ENCODE results near the gene DNAL4. TPM values are rescaled to one million over a fixed set of nuclear protein-coding genes. Genes with fewer than 3 reads are reported as not detected.

The DNAL4 gene
- total RNA-seq, 1 experiment from 2014 or later = 8.3 TPM

- Mint-ChIP-seq H3K4me1 (no peaks in the 10 kb centered on the region), H3K27ac (no peak overlapping the region), H3K36me3 (ENCODE audit: insufficient read depth in 1 of 3, low read depth in 3 of 3) (peaks cover 13 to 60% (median 24%) of the 10 kb centered on the region in 3 experiments), H3K27me3 (ENCODE audit: low read depth) (no peaks in the 10 kb centered on the region; the same call in 1 of the 2 replicates), H3K9me3 (no peaks in the 10 kb centered on the region), H3K4me3 (no peak overlapping the region)
- DNase-seq = no peak
- Histone ChIP-seq H2AK5ac (ENCODE audit: insufficient read length, low read length) (no peak overlapping the region), H2BK120ac (ENCODE audit: low read depth, low read length, poor library complexity, severe bottlenecking) (no peak overlapping the region), H3K56ac (ENCODE audit: insufficient read length, low read depth, low read length) (no peak overlapping the region), H3K14ac (ENCODE audit: insufficient read depth, low read length) (no peak overlapping the region), H2AFZ (ENCODE audit: low read length) (no peak overlapping the region), H3K4ac (ENCODE audit: low read depth, low read length) (no peak overlapping the region), H3K4me1 (ENCODE audit: insufficient read depth, low read length) (no peaks in the 10 kb centered on the region), H3K9me3 (ENCODE audit: control insufficient read depth, low read depth, low read length) (no peaks in the 10 kb centered on the region), H4K20me1 (ENCODE audit: control insufficient read depth, insufficient read depth, insufficient read length) (no peaks in the 10 kb centered on the region), H3K79me2 (ENCODE audit: insufficient read depth, low read length) (no peaks in the 10 kb centered on the region), H2BK5ac (ENCODE audit: insufficient read length, low read length) (no peak overlapping the region), H3K18ac (ENCODE audit: insufficient read length, low read depth, low read length) (no peak overlapping the region), H2BK20ac (ENCODE audit: low read depth, low read length, poor library complexity, severe bottlenecking) (no peak overlapping the region), H4K8ac (replicated peaks; ENCODE audit: insufficient read length, low read depth, low read length) (no peak overlapping the region), H3K23ac (ENCODE audit: insufficient read length, low read depth, low read length) (no peak overlapping the region), H3T11ph (ENCODE audit: low read length) (no peak overlapping the region), H3K23me2 (ENCODE audit: insufficient read length, low read depth, low read length, poor library complexity, severe bottlenecking) (no peaks in the 10 kb centered on the region), H2BK15ac (ENCODE audit: low read depth, low read length) (no peak overlapping the region), H3K4me2 (ENCODE audit: insufficient read depth, insufficient read length, low read length) (no peak overlapping the region), H2BK12ac (ENCODE audit: insufficient read length, low read depth, low read length) (no peak overlapping the region), H3K9ac (ENCODE audit: extremely low read depth, insufficient read length, low read length) (no peak overlapping the region), H3K79me1 (ENCODE audit: insufficient read depth, low read depth, low read length, poor library complexity, severe bottlenecking) (no peaks in the 10 kb centered on the region), H4K5ac (ENCODE audit: insufficient read length, low read depth, low read length) (no peak overlapping the region), H4K91ac (ENCODE audit: insufficient read length, low read depth, low read length) (no peak overlapping the region), H3K27ac (ENCODE audit: insufficient read length, low read depth, low read length) (no peak overlapping the region), H3K27me3 (ENCODE audit: insufficient read depth, low read length) (no peaks in the 10 kb centered on the region)
- WGBS (ENCODE audit: extremely low coverage, insufficient read length, low lambda C conversion rate) = no CpG with 5 or more reads among the region's 8 CpGs
- no peak for TF ChIP-seq CTCF (conservative IDR thresholded peaks at IDR 0.05)
These were observed 53.2 kb downstream of the DNAL4 start for GRCh38 chr22:38740754-38741153.
